HG02798 (cell line): ENCODE measurements around the gene ZNF346.
A peak's percentile ranks its signal among the peaks of the same experiment; 100 is the strongest.

ENCODE experiments used
- ATAC-seq: cut with Tn5 transposase; IDR thresholded peaks from one replicate; pipeline ENCODE4 v1.9.1; 2021; ENCODE audit warnings: mild to moderate bottlenecking; ENCODE audit not compliant: unreplicated experiment, poor library complexity

The ZNF346 gene

GRCh38 chr5:177064500-177065277, 42.2 kb downstream of the ZNF346 start:
- no peak for ATAC-seq

- no peak for ATAC-seq
Measured at GRCh38 chr5:177065491-177065890, 43.0 kb downstream of the ZNF346 start.

- no peak for ATAC-seq
Measured at GRCh38 chr5:177066224-177066623, 43.7 kb downstream of the ZNF346 start.

GRCh38 chr5:177067503-177067902, 45.0 kb downstream of the ZNF346 start:
- ATAC-seq, result no peak

- ATAC-seq, result no peak
Measured at GRCh38 chr5:177070536-177071191, 48.2 kb downstream of the ZNF346 start.

- no peak for ATAC-seq
Measured at GRCh38 chr5:177071666-177072385, 49.3 kb downstream of the ZNF346 start.

- no peak for ATAC-seq
Measured at GRCh38 chr5:177077335-177077734, 54.8 kb downstream of the ZNF346 start.

- ATAC-seq, result no peak
Measured at GRCh38 chr5:177079606-177080005, 57.1 kb downstream of the ZNF346 start.

GRCh38 chr5:177080265-177080664, 57.8 kb downstream of the ZNF346 start:
- no peak for ATAC-seq

- no peak for ATAC-seq
Measured at GRCh38 chr5:177081859-177082258, 59.4 kb downstream of the ZNF346 start.

- ATAC-seq, result no peak
Measured at GRCh38 chr5:177083357-177083756, 60.9 kb downstream of the ZNF346 start.

- ATAC-seq, result no peak
Measured at GRCh38 chr5:177084175-177084574, 61.7 kb downstream of the ZNF346 start.

GRCh38 chr5:177085985-177086653, 63.6 kb downstream of the ZNF346 start:
- ATAC-seq, result no peak

- ATAC-seq, result peak; percentile 59
Measured at GRCh38 chr5:177086654-177087397, 64.3 kb downstream of the ZNF346 start, which contains the start of gene FGFR4. TSS of gene FGFR4 (plus strand) at chr5:177086915. CDS start at chr5:177089603, 2,688 bp downstream.

GRCh38 chr5:177087398-177088005, 65.0 kb downstream of the ZNF346 start:
- ATAC-seq, result no peak

GRCh38 chr5:177089127-177089526, 66.6 kb downstream of the ZNF346 start:
- ATAC-seq, result no peak

GRCh38 chr5:177089825-177090641, 67.5 kb downstream of the ZNF346 start:
- ATAC-seq, result no peak

GRCh38 chr5:177090813-177091212, 68.3 kb downstream of the ZNF346 start:
- no peak for ATAC-seq

GRCh38 chr5:177091232-177091631, 68.7 kb downstream of the ZNF346 start:
- no peak for ATAC-seq
